Esophagus (tissue), 2 donors: ENCODE results near the gene FIBCD1. TPM values are rescaled to one million over a fixed set of nuclear protein-coding genes. Genes with fewer than 3 reads are reported as not detected.

Experiments
- H3K27ac ChIP-seq, 2 donors: one replicate each; pipeline ENCODE4 v1.5.1; 2013; ENCODE audit warnings: low read depth in 2 of 2, mild to moderate bottlenecking in 2 of 2, inconsistent platforms in 1 of 2, low read length in 1 of 2, moderate library complexity in 1 of 2
- H3K27me3 ChIP-seq, 2 donors: one replicate each; pipeline ENCODE4 v1.6.1; 2013; ENCODE audit warnings: low read length in 2 of 2, control low read depth in 1 of 2, mild to moderate bottlenecking in 1 of 2; ENCODE audit not compliant: insufficient read depth in 2 of 2, control insufficient read depth in 1 of 2
- H3K36me3 ChIP-seq, 2 donors: one replicate each; pipeline ENCODE4 v1.6.1; 2013; ENCODE audit warnings: low read length in 1 of 2; ENCODE audit not compliant: control insufficient read depth in 2 of 2, insufficient read depth in 2 of 2
- H3K4me1 ChIP-seq, 2 donors: one replicate each; pipeline ENCODE4 v1.6.1; 2013; ENCODE audit warnings: low read length in 1 of 2; ENCODE audit not compliant: control insufficient read depth in 2 of 2, insufficient read depth in 2 of 2
- H3K4me3 ChIP-seq, 2 donors: one replicate each; pipeline ENCODE4 v1.5.1; 2013; ENCODE audit warnings: low read length in 2 of 2, mild to moderate bottlenecking in 2 of 2, low read depth in 1 of 2, moderate library complexity in 1 of 2
- H3K9me3 ChIP-seq, 2 donors: one replicate each; pipeline ENCODE4 v1.6.1; 2013; ENCODE audit warnings: mild to moderate bottlenecking in 2 of 2, low read depth in 1 of 2, low read length in 1 of 2, moderate library complexity in 1 of 2; ENCODE audit not compliant: control insufficient read depth in 2 of 2, insufficient read depth in 1 of 2
- WGBS, 2 donors: extraction: QIAGEN DNeasy Blood & Tissue Kit; methylation state at CpG; one replicate each; pipeline ENCODE4 v1.1.7; 2013; 5-methylcytosine and 5-hydroxymethylcytosine counted together
- polyA plus RNA-seq, 2 donors: library from polyadenylated mRNA; stranded (reverse); fragments of 200-250 nt; gene quantifications; one replicate each; pipeline ENCODE4 v1.2.3, GENCODE V29; 2013
- donor health status: healthy with polysubstance abuse.
- donor health status: Bipolar disorder and iron deficiency.

FIBCD1 gene
- polyA plus RNA-seq, 2 donors = 0.06 to 0.24 TPM

DNA sequence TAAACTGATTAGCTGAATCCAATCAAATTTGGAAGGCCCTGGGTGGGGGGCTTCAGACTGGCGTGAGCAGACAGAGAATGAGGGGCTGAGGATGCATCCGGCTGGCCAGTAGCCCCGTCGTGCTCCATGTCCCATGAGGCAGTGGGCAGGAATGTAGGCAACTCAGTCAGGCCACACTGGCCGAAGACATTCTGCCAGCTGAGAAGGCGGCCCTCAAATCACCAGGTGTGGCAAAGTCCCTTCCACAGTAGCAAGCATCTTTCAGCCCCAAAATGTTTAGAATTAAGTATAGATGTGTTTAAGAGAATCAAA lies 44.3 kb upstream of the FIBCD1 start:
- Histone ChIP-seq H3K4me1 (no peaks in the 10 kb centered on the region), H3K36me3 (no peaks in the 10 kb centered on the region), H3K27ac (no peak overlapping the region), H3K9me3 (no peaks in the 10 kb centered on the region), H3K27me3 (no peaks in the 10 kb centered on the region), H3K4me3 (no peak overlapping the region)
- 85 to 89% methylated on average over 6 of the region's 6 CpGs for WGBS, 2 donors

DNA sequence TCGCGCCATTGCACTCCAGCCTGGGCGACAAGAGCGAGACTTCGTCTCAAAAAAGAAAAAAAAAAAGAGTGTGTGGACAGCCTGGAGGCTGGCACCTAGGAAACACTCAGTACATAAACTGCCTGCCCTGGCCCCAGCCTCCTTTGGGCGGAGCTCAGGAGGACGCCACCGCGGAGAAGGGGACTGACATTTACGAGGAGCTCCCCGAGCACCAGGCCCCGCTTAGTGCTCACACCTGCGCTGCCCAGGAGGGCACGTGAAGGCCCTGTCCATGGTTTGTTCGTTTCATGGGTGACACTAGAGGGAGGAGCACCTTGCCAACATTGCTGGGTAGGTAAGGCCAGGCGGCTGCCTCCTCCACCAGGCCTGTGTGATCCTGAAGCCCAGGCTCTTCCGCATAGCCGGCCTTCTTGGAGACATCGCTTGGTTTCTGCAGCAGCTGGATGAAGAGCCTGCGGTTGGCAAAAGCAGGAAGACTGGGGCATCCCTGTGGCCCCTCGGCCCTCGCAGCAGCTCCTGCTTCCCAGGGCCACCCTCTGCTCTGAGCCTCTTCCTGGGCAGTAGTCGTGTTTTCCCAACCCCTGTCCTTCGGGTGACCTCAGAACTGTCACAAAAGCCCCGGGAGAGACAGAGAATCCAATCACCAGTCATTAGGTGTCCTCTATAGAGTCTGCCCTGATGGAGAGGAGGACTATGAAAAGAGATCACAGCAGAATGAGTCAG lies 43.8 kb upstream of the FIBCD1 start:
- H3K4me1 ChIP-seq = no peaks in the 10 kb centered on the region
- H3K27me3 ChIP-seq = no peaks in the 10 kb centered on the region
- 81 to 83% methylated on average over 25 of the region's 25 CpGs for WGBS, 2 donors
- H3K27ac ChIP-seq = no peak overlapping the region
- no peak overlapping the region for H3K4me3 ChIP-seq
- no peaks in the 10 kb centered on the region for H3K36me3 ChIP-seq
- no peaks in the 10 kb centered on the region for H3K9me3 ChIP-seq

DNA sequence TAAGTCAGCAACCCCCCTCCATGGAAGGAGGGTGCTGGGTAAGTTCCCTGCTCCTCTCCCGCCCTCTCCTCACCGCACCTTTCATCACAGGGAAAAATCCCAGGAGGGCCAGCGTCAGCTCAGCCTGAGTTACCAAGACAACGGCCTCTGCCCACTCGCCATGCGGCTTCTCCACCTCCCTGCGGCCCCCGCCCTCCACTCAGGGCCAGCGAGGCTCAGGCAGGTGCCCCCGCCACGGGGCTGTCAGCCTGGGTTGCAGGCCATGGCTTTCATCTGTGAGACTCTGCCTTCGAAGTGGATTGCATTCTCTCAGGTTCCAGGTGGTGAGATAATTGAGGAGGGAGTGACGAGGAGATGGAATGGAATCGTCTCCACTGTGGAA lies 42.7 kb upstream of the FIBCD1 start:
- Histone ChIP-seq H3K36me3 (no peaks in the 10 kb centered on the region), H3K9me3 (no peaks in the 10 kb centered on the region), H3K4me1 (no peaks in the 10 kb centered on the region), H3K27me3 (no peaks in the 10 kb centered on the region), H3K4me3 (no peak overlapping the region), H3K27ac (no peak overlapping the region)
- 51 to 54% methylated on average over 14 of the region's 14 CpGs for WGBS, 2 donors

DNA sequence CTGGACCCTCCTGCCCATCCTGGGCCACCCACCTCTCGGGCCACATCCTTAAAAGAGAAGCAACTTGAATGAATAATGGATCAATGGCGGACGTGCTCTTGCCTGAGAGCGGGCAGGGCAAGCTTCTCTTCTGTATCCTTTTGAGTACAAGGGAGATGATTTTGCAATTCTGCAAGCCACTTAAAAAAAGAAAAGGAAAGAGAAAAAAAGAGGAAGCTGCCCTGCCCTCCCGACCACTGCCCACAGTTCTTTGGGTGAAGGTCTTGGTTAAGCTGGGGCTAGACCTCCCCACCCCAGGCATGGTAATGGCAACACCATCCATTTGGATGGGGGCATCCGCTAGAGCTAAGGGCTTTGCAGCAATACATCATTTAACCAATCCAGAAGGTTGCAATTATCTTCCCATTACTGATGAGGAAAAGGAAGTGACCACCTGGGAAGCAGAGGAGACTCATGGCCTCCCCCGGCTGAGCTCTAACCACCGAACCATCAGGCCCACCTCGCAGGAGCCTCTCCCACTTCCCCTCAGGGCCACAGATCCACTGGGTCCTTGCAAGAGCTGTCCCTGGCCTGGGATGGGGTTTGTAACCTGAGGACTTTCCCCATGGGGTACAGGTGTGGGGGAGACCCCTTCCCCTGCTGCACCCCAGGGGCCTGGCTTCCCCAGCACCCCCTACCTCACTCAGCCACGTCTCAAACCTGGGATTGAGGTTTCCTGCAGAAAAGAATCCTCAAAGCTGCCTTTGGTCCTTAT lies 42.1 kb upstream of the FIBCD1 start:
- Histone ChIP-seq H3K27ac (no peak overlapping the region), H3K9me3 (no peaks in the 10 kb centered on the region), H3K27me3 (no peaks in the 10 kb centered on the region), H3K4me1 (no peaks in the 10 kb centered on the region), H3K36me3 (no peaks in the 10 kb centered on the region), H3K4me3 (no peak overlapping the region)
- WGBS, 2 donors = 62 to 70% methylated on average over 10 of the region's 10 CpGs

DNA sequence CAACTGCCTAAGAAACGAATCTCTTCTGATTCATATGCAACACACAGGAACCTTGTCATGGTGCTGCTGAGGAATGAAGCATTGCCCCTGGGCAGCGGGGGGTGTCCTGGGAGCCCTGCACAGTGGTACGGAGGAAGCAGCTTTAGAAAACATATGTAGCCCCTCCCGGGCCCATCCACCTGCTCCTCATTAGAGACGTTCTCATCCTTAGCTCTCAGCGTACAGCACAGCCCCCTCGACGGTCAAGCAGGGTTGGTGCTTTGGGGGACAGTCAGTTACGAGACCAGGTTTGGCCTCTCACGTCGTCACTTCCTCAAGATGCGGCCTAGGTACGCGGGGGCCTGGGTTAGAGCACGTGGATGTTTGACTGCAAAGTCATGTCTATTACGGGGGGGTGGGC lies 41.5 kb upstream of the FIBCD1 start:
- Histone ChIP-seq H3K36me3 (no peaks in the 10 kb centered on the region), H3K27ac (no peak overlapping the region), H3K27me3 (no peaks in the 10 kb centered on the region), H3K9me3 (no peaks in the 10 kb centered on the region), H3K4me1 (no peaks in the 10 kb centered on the region), H3K4me3 (no peak overlapping the region)
- WGBS, 2 donors = 78 to 82% methylated on average over 16 of the region's 16 CpGs

DNA sequence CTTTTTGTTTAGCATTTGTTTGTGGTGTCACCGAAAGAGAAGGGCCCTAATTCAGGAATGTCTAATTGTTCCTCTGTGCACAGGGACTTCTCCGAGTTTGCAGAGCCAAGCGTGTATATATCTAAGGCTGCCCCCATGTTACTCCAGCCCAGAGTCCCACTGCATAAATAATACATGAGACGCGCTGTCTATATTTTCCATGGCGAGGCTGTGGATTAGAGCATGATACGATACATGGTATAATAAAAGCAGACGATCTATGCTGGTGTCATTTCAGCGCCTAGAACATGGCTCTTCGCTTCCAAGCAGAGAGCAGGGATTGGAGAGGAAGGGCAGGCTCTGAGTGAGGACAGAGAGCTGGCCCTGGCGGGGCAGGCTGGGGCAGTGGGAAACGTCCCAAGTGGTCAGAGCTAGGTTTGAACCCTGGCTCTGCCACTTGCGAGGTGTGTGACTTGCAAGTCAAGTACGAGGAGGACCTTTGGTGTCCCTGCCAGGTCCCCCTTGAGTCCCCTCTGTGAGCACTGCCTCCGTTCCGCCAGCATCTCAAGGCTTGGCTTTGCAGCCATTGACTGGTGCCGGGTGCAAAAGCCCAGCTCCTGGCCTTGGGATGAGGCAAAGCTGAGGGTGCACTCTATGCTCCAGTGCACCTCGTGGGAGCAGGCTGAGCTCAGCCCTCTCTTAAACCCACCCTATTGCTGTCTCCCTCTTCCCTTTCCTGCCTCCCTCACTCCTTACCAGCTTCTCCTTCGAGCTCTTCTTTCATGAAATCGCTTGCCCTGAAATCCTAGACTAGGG lies 40.7 kb upstream of the FIBCD1 start:
- H3K9me3 ChIP-seq = no peaks in the 10 kb centered on the region
- no peaks in the 10 kb centered on the region for H3K27me3 ChIP-seq
- no peak overlapping the region for H3K27ac ChIP-seq
- no peaks in the 10 kb centered on the region for H3K4me1 ChIP-seq
- no peaks in the 10 kb centered on the region for H3K36me3 ChIP-seq
- H3K4me3 ChIP-seq = no peak overlapping the region
- WGBS, 2 donors = 82 to 85% methylated on average over 18 to 20 of the region's 20 CpGs

DNA sequence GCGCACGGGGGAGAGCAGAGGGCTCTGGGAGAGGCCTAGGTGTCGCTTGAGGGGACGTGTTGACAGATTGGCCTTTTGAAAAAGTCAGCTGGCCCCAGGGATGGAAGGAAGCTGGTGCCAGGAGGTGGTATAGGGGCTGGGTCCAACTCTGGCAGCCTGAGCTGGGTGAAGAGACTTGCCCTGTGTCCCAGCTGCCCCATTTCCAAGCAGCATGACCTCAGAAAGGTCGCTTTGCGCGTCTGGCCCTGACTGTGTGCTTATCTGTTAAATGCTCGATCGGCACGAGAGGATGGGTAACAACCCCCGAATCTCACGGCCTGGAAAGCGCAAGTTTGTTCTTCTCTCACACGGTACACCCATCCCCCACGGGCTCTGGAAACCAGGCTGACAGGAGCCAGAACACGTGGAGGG lies 38.8 kb upstream of the FIBCD1 start:
- 52 to 58% methylated on average over 16 of the region's 16 CpGs for WGBS, 2 donors
- no peak overlapping the region for H3K4me3 ChIP-seq

DNA sequence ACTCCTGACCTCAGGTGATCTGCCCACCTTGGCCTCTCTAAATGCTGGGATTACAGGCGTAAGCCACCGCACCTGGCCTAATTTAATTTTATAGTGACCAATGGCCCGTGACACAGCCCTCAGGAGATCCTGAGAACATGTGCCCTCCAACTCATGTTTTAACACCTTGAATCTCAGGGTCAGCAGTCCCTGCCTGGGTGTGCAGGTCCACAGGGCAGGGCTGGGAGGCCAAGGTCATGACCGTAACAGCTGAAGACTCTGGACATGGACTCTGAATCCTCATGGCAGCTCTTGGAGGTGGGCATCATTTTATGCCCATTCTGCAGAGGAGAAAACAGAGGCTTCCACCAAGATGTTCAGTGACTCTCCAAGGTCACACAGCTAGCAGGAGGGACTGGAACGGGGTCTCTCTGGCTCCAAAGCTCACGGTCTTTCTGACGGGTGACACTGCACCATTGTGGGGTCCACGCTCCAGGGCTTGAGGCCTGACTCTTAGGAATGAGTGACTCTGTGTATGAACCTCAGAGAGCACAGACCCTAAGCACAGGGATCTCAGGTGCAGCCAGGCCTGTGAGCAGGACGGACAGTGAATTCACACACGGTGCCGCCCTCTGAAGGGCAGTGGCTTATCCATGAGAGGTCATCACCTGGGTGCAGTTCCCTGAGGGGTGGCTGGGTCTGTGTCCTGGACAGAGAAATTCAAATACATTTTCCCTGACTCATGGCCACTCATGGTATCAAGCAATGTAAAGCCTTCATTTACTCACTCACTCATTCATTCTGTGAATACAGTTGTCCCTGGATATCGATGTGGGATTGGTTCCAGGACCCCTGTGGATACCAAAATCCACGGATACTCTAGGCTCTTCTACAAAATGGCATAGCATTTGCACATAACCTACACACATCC lies 37.1 kb upstream of the FIBCD1 start:
- Histone ChIP-seq H3K36me3 (no peaks in the 10 kb centered on the region), H3K4me3 (no peak overlapping the region), H3K27ac (no peak overlapping the region), H3K9me3 (no peaks in the 10 kb centered on the region), H3K27me3 (no peaks in the 10 kb centered on the region), H3K4me1 (no peaks in the 10 kb centered on the region)
- WGBS, 2 donors = 85% methylated on average over 13 of the region's 13 CpGs

More for the DNA sequence above, 38.8 kb upstream of the FIBCD1 start:
- no peaks in the 10 kb centered on the region for H3K27me3 ChIP-seq
- H3K4me1 ChIP-seq = no peaks in the 10 kb centered on the region
- no peaks in the 10 kb centered on the region for H3K9me3 ChIP-seq
- H3K36me3 ChIP-seq = no peaks in the 10 kb centered on the region
- no peak overlapping the region for H3K27ac ChIP-seq

DNA sequence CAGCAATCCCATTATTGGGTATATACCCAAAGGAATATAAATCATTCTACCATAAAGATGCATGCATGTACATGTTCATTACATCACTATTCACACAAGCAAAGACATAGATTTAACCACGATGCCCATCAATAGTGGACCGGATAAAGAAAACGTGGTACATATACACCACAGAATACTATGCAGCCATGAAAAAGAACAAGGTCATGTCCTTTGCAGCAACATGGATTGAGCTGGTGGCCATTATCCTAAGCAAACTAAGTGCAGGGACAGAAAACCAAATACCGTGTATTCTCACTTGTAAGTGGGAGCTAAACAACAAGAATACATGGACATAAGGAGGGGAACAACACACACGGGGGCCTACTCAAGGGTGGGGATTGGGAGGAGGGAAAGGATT lies 36.1 kb upstream of the FIBCD1 start:
- Histone ChIP-seq H3K9me3 (no peaks in the 10 kb centered on the region), H3K27me3 (no peaks in the 10 kb centered on the region), H3K4me1 (no peaks in the 10 kb centered on the region), H3K27ac (no peak overlapping the region), H3K4me3 (no peak overlapping the region), H3K36me3 (no peaks in the 10 kb centered on the region)
- 86 to 91% methylated on average over 5 of the region's 5 CpGs for WGBS, 2 donors
